MM.1S (cell line): Measurements from ENCODE around the gene TRAPPC14.

Experiments used
- DNase-seq: peaks from one replicate; pipeline ENCODE4 v3.0.0-alpha.2; 2015
- H2AFZ ChIP-seq: fragments of 300-600 bp; sonication (generic); 2 replicates; pipeline ENCODE4 v1.6.0; 2016; ENCODE audit warnings: antibody characterized with exemption, low read length
- H3F3A ChIP-seq: fragments of 300-600 bp; sonication (generic); 2 replicates; pipeline ENCODE4 v1.6.1; 2016; ENCODE audit warnings: mild to moderate bottlenecking, antibody characterized with exemption, low read length, moderate library complexity, mixed read lengths; ENCODE audit not compliant: insufficient read depth
- H3K27ac ChIP-seq: fragments of 300-600 bp; sonication (generic); 2 replicates; pipeline ENCODE4 v1.5.1; 2016; ENCODE audit warnings: mild to moderate bottlenecking, low read length
- H3K27me3 ChIP-seq: fragments of 300-600 bp; sonication (generic); replicated peaks from 2 replicates; pipeline ENCODE4 v1.6.0; 2016; ENCODE audit warnings: low read length; ENCODE audit not compliant: insufficient read depth
- H3K36me3 ChIP-seq: fragments of 300-600 bp; sonication (generic); replicated peaks from 2 replicates; pipeline ENCODE4 v1.6.1; 2016; ENCODE audit warnings: mild to moderate bottlenecking, low read length, mixed read lengths; ENCODE audit not compliant: insufficient read depth
- H3K4me1 ChIP-seq: fragments of 300-600 bp; sonication (generic); 2 replicates; pipeline ENCODE4 v1.6.1; 2016; ENCODE audit warnings: low read length, mixed read lengths
- H3K4me2 ChIP-seq: fragments of 300-600 bp; sonication (generic); 2 replicates; pipeline ENCODE4 v1.6.0; 2016; ENCODE audit warnings: low read depth, low read length
- H3K4me3 ChIP-seq: fragments of 300-600 bp; sonication (generic); 2 replicates; pipeline ENCODE4 v1.5.1; 2016; ENCODE audit warnings: low read length, mixed read lengths
- H3K79me2 ChIP-seq: fragments of 300-600 bp; sonication (generic); 2 replicates; pipeline ENCODE4 v1.6.1; 2016; ENCODE audit warnings: mixed run types, low read length, mixed read lengths
- H3K9ac ChIP-seq: fragments of 300-600 bp; sonication (generic); 2 replicates; pipeline ENCODE4 v1.6.1; 2016; ENCODE audit warnings: low read length, mixed read lengths
- H3K9me2 ChIP-seq: fragments of 300-600 bp; sonication (generic); replicated peaks from 2 replicates; pipeline ENCODE4 v1.6.1; 2016; ENCODE audit warnings: mild to moderate bottlenecking, low read length, mixed read lengths; ENCODE audit not compliant: insufficient read depth
- H3K9me3 ChIP-seq: fragments of 300-600 bp; sonication (generic); replicated peaks from 2 replicates; pipeline ENCODE4 v1.6.1; 2016; ENCODE audit warnings: mild to moderate bottlenecking, low read length, mixed read lengths; ENCODE audit not compliant: insufficient read depth
- H4K20me1 ChIP-seq: fragments of 300-600 bp; sonication (generic); 2 replicates; pipeline ENCODE4 v1.6.1; 2016; ENCODE audit warnings: mild to moderate bottlenecking, low read length, moderate library complexity, mixed read lengths; ENCODE audit not compliant: insufficient read depth
- EZH2 ChIP-seq: fragments of 300-600 bp; sonication (generic); optimal IDR thresholded peaks from 2 replicates; pipeline ENCODE3; 2017; ENCODE audit warnings: low read depth, mild to moderate bottlenecking, antibody characterized with exemption, low read length, mixed read lengths
- EZH2phosphoT487 ChIP-seq: fragments of 300-600 bp; sonication (generic); IDR thresholded peaks from 2 replicates; pipeline ENCODE4 v1.6.1; 2018; ENCODE audit warnings: antibody characterized with exemption, low read length
- TF ChIP-seq, protein P1 (sequence below): fragments of 300-600 bp; sonication (generic); IDR thresholded peaks from 2 replicates; pipeline ENCODE4 v1.5.1; 2016; ENCODE audit warnings: antibody characterized with exemption, low read length, mixed read lengths

TRAPPC14 gene

DNA sequence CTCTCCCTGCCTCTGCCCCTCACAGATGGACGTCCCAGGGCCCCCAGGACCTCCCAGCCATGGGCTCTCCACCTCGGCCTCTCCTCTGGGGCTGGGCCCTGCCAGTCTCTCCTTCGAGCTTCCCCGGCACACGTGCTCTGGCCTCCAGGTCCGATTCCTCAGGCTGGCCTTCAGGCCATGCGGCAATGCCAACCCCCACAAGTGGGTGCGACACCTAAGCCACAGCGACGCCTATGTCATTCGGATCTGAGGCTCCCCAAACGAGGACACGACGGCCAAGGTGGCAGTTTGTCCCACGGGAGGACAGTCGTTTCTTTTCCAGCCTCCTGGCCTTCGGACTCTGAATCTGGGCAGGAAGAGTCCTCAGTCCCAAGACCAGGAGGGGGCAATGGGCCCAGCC is 51.9 kb downstream of the TRAPPC14 start:
- H3K9ac ChIP-seq: no peak overlapping the region

DNA sequence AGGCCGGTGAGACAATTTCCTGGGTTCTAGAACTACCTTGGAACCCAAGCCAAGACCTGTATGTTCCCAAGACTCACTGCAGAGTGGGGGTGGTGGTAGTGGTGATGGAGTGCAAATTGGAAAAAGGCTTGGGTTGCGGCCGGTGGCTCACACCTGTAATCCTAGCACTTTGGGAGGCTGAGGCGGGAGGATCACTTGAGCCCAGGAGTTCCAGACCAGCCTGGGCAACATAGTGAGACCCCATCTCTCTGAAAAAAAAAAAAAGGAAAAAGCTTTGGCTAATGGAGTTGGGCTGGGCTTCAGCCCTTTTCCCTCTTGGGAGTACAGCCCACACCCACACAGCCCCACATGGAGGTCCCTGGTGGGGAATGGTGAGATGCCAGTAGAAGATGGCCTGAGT is 53.0 kb downstream of the TRAPPC14 start:
- H3K9me3 ChIP-seq: no peaks in the 10 kb centered on the region
- H2AFZ ChIP-seq: no peak overlapping the region
- no peaks in the 10 kb centered on the region for H3K36me3 ChIP-seq
- H3K4me2 ChIP-seq: no peak overlapping the region
- no peak overlapping the region for H3K9ac ChIP-seq
- peaks cover 5% of the 10 kb centered on the region; the same call in 1 of the 2 replicates for H3K4me1 ChIP-seq
- H3F3A ChIP-seq: no peaks in the 10 kb centered on the region
- TF ChIP-seq, protein P1, sequence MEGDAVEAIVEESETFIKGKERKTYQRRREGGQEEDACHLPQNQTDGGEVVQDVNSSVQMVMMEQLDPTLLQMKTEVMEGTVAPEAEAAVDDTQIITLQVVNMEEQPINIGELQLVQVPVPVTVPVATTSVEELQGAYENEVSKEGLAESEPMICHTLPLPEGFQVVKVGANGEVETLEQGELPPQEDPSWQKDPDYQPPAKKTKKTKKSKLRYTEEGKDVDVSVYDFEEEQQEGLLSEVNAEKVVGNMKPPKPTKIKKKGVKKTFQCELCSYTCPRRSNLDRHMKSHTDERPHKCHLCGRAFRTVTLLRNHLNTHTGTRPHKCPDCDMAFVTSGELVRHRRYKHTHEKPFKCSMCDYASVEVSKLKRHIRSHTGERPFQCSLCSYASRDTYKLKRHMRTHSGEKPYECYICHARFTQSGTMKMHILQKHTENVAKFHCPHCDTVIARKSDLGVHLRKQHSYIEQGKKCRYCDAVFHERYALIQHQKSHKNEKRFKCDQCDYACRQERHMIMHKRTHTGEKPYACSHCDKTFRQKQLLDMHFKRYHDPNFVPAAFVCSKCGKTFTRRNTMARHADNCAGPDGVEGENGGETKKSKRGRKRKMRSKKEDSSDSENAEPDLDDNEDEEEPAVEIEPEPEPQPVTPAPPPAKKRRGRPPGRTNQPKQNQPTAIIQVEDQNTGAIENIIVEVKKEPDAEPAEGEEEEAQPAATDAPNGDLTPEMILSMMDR: no peak
- TF ChIP-seq EZH2 (no peak), EZH2phosphoT487 (no peak)
- H3K9me2 ChIP-seq: no peaks in the 10 kb centered on the region
- H3K27me3 ChIP-seq: no peaks in the 10 kb centered on the region
- H3K79me2 ChIP-seq: peaks cover 12% of the 10 kb centered on the region
- no peak overlapping the region for H3K4me3 ChIP-seq
- H4K20me1 ChIP-seq: no peaks in the 10 kb centered on the region
- H3K27ac ChIP-seq: no peak overlapping the region
- DNase-seq: no peak

More for the DNA sequence above, 51.9 kb downstream of the TRAPPC14 start:
- H4K20me1 ChIP-seq: no peaks in the 10 kb centered on the region
- no peak overlapping the region for H3K4me3 ChIP-seq
- no peaks in the 10 kb centered on the region for H3F3A ChIP-seq
- H2AFZ ChIP-seq: no peak overlapping the region
- no peak for DNase-seq
- no peak for TF ChIP-seq EZH2phosphoT487
- no peak for TF ChIP-seq EZH2
- TF ChIP-seq, protein P1: no peak
- H3K4me1 ChIP-seq: peaks cover 5% of the 10 kb centered on the region; the same call in 1 of the 2 replicates
- H3K27ac ChIP-seq: no peak overlapping the region
- no peaks in the 10 kb centered on the region for H3K36me3 ChIP-seq
- H3K9me2 ChIP-seq: no peaks in the 10 kb centered on the region
- H3K9me3 ChIP-seq: no peaks in the 10 kb centered on the region
- H3K4me2 ChIP-seq: no peak overlapping the region
- H3K79me2 ChIP-seq: peaks cover 6% of the 10 kb centered on the region
- no peaks in the 10 kb centered on the region for H3K27me3 ChIP-seq
